ENCODE results near the gene DCAF10. TPM values are rescaled to one million over a fixed set of nuclear protein-coding genes. Genes with fewer than 3 reads are reported as not detected.

Gene DCAF10
- total and polyA plus RNA-seq, 10 of the 15 experiments (the other 5 are each of a cell fraction or from before 2014, with no cell fraction given): 3.9 to 21.7 (median 9.8) TPM

DNA sequence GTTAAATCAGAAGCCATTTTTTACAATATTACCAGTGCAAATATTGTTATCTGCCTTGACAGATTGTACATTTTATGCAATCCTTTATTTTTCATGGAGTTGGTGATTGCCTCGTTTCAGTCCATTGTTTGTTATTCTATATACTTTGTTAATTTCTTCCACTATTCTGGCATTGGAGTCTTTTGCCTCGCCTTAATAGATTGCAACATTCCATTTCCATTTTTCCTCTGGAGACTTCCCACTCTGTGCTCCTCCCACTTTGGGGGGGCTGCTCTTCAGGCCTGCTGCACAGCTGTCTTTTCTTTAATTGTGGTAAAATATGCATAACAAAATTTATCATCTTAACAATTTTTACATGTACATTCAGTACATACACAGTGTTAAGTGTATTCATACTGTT, 4.4 kb upstream of the DCAF10 start:
- peaks cover 13% of the 10 kb centered on the region for H3K79me2 ChIP-seq (ENCODE audit: control insufficient read depth, insufficient read depth, low read length)
- H2AFZ ChIP-seq (ENCODE audit: control insufficient read depth, low read depth, low read length): no peak overlapping the region
- intact Hi-C loops (cut with micrococcal nuclease; ENCODE audit: unreplicated experiment): no loop called here
- H3K27ac ChIP-seq (ENCODE audit: control insufficient read depth, insufficient read depth): no peak overlapping the region
- TF ChIP-seq ESRRA (IDR thresholded peaks at IDR 0.05; ENCODE audit: low read length): no peak
- TF ChIP-seq SMAD1 (IDR thresholded peaks at IDR 0.05; ENCODE audit: low read depth, partially characterized antibody): no peak
- TF ChIP-seq, protein P1, sequence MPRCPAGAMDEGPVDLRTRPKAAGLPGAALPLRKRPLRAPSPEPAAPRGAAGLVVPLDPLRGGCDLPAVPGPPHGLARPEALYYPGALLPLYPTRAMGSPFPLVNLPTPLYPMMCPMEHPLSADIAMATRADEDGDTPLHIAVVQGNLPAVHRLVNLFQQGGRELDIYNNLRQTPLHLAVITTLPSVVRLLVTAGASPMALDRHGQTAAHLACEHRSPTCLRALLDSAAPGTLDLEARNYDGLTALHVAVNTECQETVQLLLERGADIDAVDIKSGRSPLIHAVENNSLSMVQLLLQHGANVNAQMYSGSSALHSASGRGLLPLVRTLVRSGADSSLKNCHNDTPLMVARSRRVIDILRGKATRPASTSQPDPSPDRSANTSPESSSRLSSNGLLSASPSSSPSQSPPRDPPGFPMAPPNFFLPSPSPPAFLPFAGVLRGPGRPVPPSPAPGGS (IDR thresholded peaks at IDR 0.05; ENCODE audit: borderline replicate concordance, insufficient read depth, low read depth, low read length, poor library complexity, severe bottlenecking): no peak
- no peak for TF ChIP-seq YBX1 (IDR thresholded peaks at IDR 0.05)
- no peak for TF ChIP-seq ATF7 (IDR thresholded peaks at IDR 0.05; ENCODE audit: low read depth)
- no peak overlapping the region for H3K9ac ChIP-seq (ENCODE audit: control insufficient read depth, insufficient read depth, low read length)
- peaks cover 7% of the 10 kb centered on the region; the same call in 1 of the 2 replicates for H3K4me1 ChIP-seq (ENCODE audit: control insufficient read depth, insufficient read depth, low read length)
- in situ Hi-C loops (cut with MboI): no loop called here
- no peak for FAIRE-seq
- no peaks in the 10 kb centered on the region for H3K27me3 ChIP-seq (replicated peaks in 1 of 2; ENCODE audit: control insufficient read depth in 2 of 2, insufficient read depth in 2 of 2, low read length in 1 of 2)
- H3K9me3 ChIP-seq (replicated peaks; ENCODE audit: control insufficient read depth, insufficient read depth, low read length): no peaks in the 10 kb centered on the region
- no peaks in the 10 kb centered on the region for H3K36me3 ChIP-seq (ENCODE audit: control insufficient read depth in 2 of 2, insufficient read depth in 2 of 2, low read length in 1 of 2)
- no peak overlapping the region for H3K4me3 ChIP-seq
- ChIA-PET SMC1A (ENCODE audit: uncharacterized antibody, unreplicated experiment) (no interaction called here), CTCF (no interaction called here), RAD21 (ENCODE audit: unreplicated experiment) (no interaction called here), POLR2A (no interaction called here)
- H4K20me1 ChIP-seq (ENCODE audit: control insufficient read depth, insufficient read depth): no peaks in the 10 kb centered on the region
- 90% methylated on average over 2 of the region's 2 CpGs for WGBS (ENCODE audit: insufficient coverage, insufficient replicate concordance, low lambda C conversion rate, missing lambda C conversion rate)
- DNase-seq (ENCODE audit: low read depth, low spot score): no peak
- no TSS peak for BruUV-seq (replicated peaks)
- no peak for ATAC-seq
- H3K4me2 ChIP-seq (ENCODE audit: control insufficient read depth, insufficient read depth): no peak overlapping the region

DNA sequence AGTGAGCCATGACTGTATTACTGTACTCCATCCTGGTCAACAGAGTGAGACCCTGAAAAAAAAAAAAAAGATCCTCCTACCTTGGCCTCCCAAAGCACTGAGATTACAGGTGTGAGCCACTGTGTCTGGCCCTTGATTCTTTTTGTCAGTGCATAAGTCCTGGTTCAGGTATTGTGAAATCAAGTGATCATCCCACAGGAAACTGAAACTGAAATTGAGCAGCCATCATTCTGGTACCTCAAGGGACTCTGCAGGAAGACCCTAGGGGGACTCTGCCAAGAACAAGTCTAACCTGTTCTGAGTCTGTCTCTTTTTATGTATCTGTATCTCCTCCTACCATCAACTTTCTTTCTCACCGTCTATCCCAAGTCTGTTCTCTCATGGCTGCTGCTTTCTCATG, 1.9 kb upstream of the DCAF10 start:
- H3K4me1 ChIP-seq (ENCODE audit: control insufficient read depth, insufficient read depth, low read length): peaks cover 10% of the 10 kb centered on the region; the same call in 1 of the 2 replicates
- 0% methylated on average over 1 of the region's 1 CpG for WGBS (ENCODE audit: insufficient coverage, insufficient replicate concordance, low lambda C conversion rate, missing lambda C conversion rate)
- 0 out of 2 replicates have a peak overlapping the region, but pooled peaks have one; percentile 23 for H3K4me2 ChIP-seq (ENCODE audit: control insufficient read depth, insufficient read depth)
- no peaks in the 10 kb centered on the region for H3K27me3 ChIP-seq (replicated peaks in 1 of 2; ENCODE audit: control insufficient read depth in 2 of 2, insufficient read depth in 2 of 2, low read length in 1 of 2)
- ATAC-seq (no peak), FAIRE-seq (no peak), DNase-seq (ENCODE audit: low read depth, low spot score) (no peak)
- H2AFZ ChIP-seq (ENCODE audit: control insufficient read depth, low read depth, low read length): no peak overlapping the region
- no peaks in the 10 kb centered on the region for H3K9me3 ChIP-seq (replicated peaks; ENCODE audit: control insufficient read depth, insufficient read depth, low read length)
- H3K79me2 ChIP-seq (ENCODE audit: control insufficient read depth, insufficient read depth, low read length): peaks cover 37% of the 10 kb centered on the region
- TF ChIP-seq CEBPB (IDR thresholded peaks at IDR 0.05; ENCODE audit: borderline replicate concordance in 1 of 2, low read depth in 2 of 2, low read length in 2 of 2): peak in 1 of 2 experiments; percentile 25; a peak in 1 of 4 replicates
- no peak for TF ChIP-seq YY1 (IDR thresholded peaks at IDR 0.05; ENCODE audit: low read depth, low read length)
- RAD21 ChIA-PET (ENCODE audit: unreplicated experiment): interaction anchor here (2.3 kb wide), 1 partner anchor 14 kb away, joined by 11 read pairs; the partner anchor contains the start of gene EXOSC3
- H3K9ac ChIP-seq (ENCODE audit: control insufficient read depth, insufficient read depth, low read length): no peak overlapping the region
- no peak overlapping the region for H3K27ac ChIP-seq (ENCODE audit: control insufficient read depth, insufficient read depth)
- H3K36me3 ChIP-seq (ENCODE audit: control insufficient read depth in 2 of 2, insufficient read depth in 2 of 2, low read length in 1 of 2): no peaks in the 10 kb centered on the region
- H3K4me3 ChIP-seq: no peak overlapping the region
- BruUV-seq (replicated peaks): no TSS peak
- POLR2A ChIA-PET: interaction anchor here (1.7 kb wide), 1 partner anchor 9 kb away, joined by 7 read pairs; no protein-coding TSS in a partner anchor
- intact Hi-C loops (cut with micrococcal nuclease; ENCODE audit: unreplicated experiment) (no loop called here), in situ Hi-C loops (cut with MboI) (no loop called here)
- CTCF ChIA-PET: interaction anchor here (1.1 kb wide), 1 partner anchor 207 kb away, joined by 5 read pairs; no protein-coding TSS in a partner anchor
- peaks cover 3% of the 10 kb centered on the region; the same call in 1 of the 2 replicates for H4K20me1 ChIP-seq (ENCODE audit: control insufficient read depth, insufficient read depth)
- SMC1A ChIA-PET (ENCODE audit: uncharacterized antibody, unreplicated experiment): no interaction called here

Data from GM12878 (cell line).